CD14-positive monocyte (primary cell): Measurements from ENCODE around the gene MAP3K20. TPM values are rescaled to one million over a fixed set of nuclear protein-coding genes. Genes with fewer than 3 reads are reported as not detected.

Source experiments
- DNase-seq, 3 donors: peaks; one replicate each; pipeline ENCODE4 v3.0.0-alpha.2; 2011 to 2022
- H2AFZ ChIP-seq: 2 replicates; pipeline ENCODE4 v1.6.0; 2012; ENCODE audit warnings: mild to moderate bottlenecking, low read depth, low read length, inconsistent platforms; ENCODE audit not compliant: insufficient read depth, poor library complexity, severe bottlenecking
- H3K27ac ChIP-seq, 2 donors: 1 replicate in 1 of 2; 2 replicates in 1 of 2; pipeline ENCODE4 v1.5.1; 2012 to 2013; ENCODE audit warnings: low read length in 2 of 2, control low read depth in 1 of 2, inconsistent platforms in 1 of 2, low read depth in 1 of 2, mild to moderate bottlenecking in 1 of 2
- H3K27me3 ChIP-seq, 2 donors: one replicate each; pipeline versions ENCODE4 v1.6.0 to v1.6.1; 2011 to 2013; ENCODE audit warnings: low read length in 2 of 2; ENCODE audit not compliant: control insufficient read depth in 2 of 2, insufficient read depth in 2 of 2
- H3K36me3 ChIP-seq, 2 donors: replicated peaks in 1 of 2; 1 replicate in 1 of 2; 2 replicates in 1 of 2; pipeline versions ENCODE4 v1.5.1 to v1.6.1; 2012 to 2013; ENCODE audit warnings: low read length in 2 of 2, control low read depth in 1 of 2, inconsistent platforms in 1 of 2, mild to moderate bottlenecking in 1 of 2; ENCODE audit not compliant: insufficient read depth in 2 of 2, control insufficient read depth in 1 of 2
- H3K4me1 ChIP-seq, 2 donors: 1 replicate in 1 of 2; 2 replicates in 1 of 2; pipeline versions ENCODE4 v1.5.1 to v1.6.1; 2012 to 2013; ENCODE audit warnings: low read length in 2 of 2, control low read depth in 1 of 2, inconsistent platforms in 1 of 2, mild to moderate bottlenecking in 1 of 2, moderate library complexity in 1 of 2; ENCODE audit not compliant: insufficient read depth in 2 of 2, control insufficient read depth in 1 of 2
- H3K4me2 ChIP-seq: replicated peaks from 2 replicates; pipeline ENCODE3; 2012; ENCODE audit warnings: low read length, moderate library complexity, mild to moderate bottlenecking; ENCODE audit not compliant: poor library complexity, severe bottlenecking; ENCODE audit errors: extremely low read depth
- H3K4me3 ChIP-seq, 3 experiments: fragments of 200-600 bp in 1 of 3; sonication (generic) in 1 of 3; replicated peaks in 1 of 3; 1 replicate in 2 of 3; 2 replicates in 1 of 3; pipeline ENCODE4 v1.5.1; 2011 to 2013; ENCODE audit warnings: low read length in 3 of 3, mild to moderate bottlenecking in 3 of 3, control low read depth in 2 of 3, low read depth in 2 of 3, inconsistent platforms in 1 of 3, moderate library complexity in 1 of 3
- H3K79me2 ChIP-seq: 2 replicates; pipeline ENCODE4 v1.6.0; 2012; ENCODE audit warnings: mild to moderate bottlenecking, control low read depth, inconsistent platforms, low read length, moderate library complexity; ENCODE audit not compliant: insufficient read depth
- H3K9ac ChIP-seq: 2 replicates; pipeline ENCODE4 v1.6.0; 2017; ENCODE audit warnings: low read length, mild to moderate bottlenecking; ENCODE audit not compliant: insufficient read depth, poor library complexity, severe bottlenecking
- H3K9me3 ChIP-seq, 2 donors: replicated peaks in 1 of 2; 1 replicate in 1 of 2; 2 replicates in 1 of 2; pipeline versions ENCODE4 v1.5.1 to v1.6.1; 2012 to 2013; ENCODE audit warnings: low read length in 2 of 2, control low read depth in 1 of 2; ENCODE audit not compliant: control insufficient read depth in 1 of 2, insufficient read depth in 1 of 2
- H4K20me1 ChIP-seq: 2 replicates; pipeline ENCODE4 v1.6.0; 2012; ENCODE audit warnings: mild to moderate bottlenecking, low read length, control low read depth, moderate library complexity; ENCODE audit not compliant: insufficient read depth
- H3K27ac Mint-ChIP-seq, 7 donors: one replicate each; pipeline ENCODE4 v1.8.0; 2020; ENCODE audit warnings: mild to moderate bottlenecking in 7 of 7, mixed read lengths in 7 of 7, moderate library complexity in 6 of 7, inconsistent platforms in 2 of 7
- H3K27me3 Mint-ChIP-seq, 3 donors: one replicate each; pipeline ENCODE4 v1.8.0; 2021 to 2022; ENCODE audit warnings: low read depth in 3 of 3, mild to moderate bottlenecking in 3 of 3, mixed read lengths in 3 of 3, moderate library complexity in 3 of 3, inconsistent platforms in 1 of 3
- H3K36me3 Mint-ChIP-seq, 2 donors: one replicate each; pipeline ENCODE4 v1.8.0; 2020; ENCODE audit warnings: mixed read lengths in 2 of 2, inconsistent platforms in 1 of 2, mild to moderate bottlenecking in 1 of 2
- H3K4me1 Mint-ChIP-seq: one replicate; pipeline ENCODE4 v1.8.0; 2020; ENCODE audit warnings: mild to moderate bottlenecking, mixed read lengths
- H3K4me3 Mint-ChIP-seq, 2 donors: one replicate each; pipeline ENCODE4 v1.8.0; 2020; ENCODE audit warnings: mild to moderate bottlenecking in 2 of 2, mixed read lengths in 2 of 2, moderate library complexity in 1 of 2
- H3K9me3 Mint-ChIP-seq, 7 donors: one replicate each; pipeline ENCODE4 v1.8.0; 2020 to 2022; ENCODE audit warnings: mixed read lengths in 7 of 7, mild to moderate bottlenecking in 6 of 7, moderate library complexity in 6 of 7, inconsistent platforms in 2 of 7
- CTCF ChIP-seq: fragments of 200-600 bp; IDR thresholded peaks from one replicate; pipeline ENCODE4 v1.8.0; 2022; ENCODE audit warnings: antibody characterized with exemption, mild to moderate bottlenecking
- WGBS: methylation state at CpG from one replicate; pipeline ENCODE4 v1.1.5; 2013; ENCODE audit warnings: missing lambda C conversion rate; ENCODE audit not compliant: insufficient coverage; 5-methylcytosine and 5-hydroxymethylcytosine counted together
- intact Hi-C, 2 donors: fragments of 100-400 bp; cut with micrococcal nuclease; formaldehyde crosslinking; loops; one replicate each; pipeline versions ENCODE4 v1.15.0 to v1.15.1; 2023
- polyA plus RNA-seq, 3 donors: library from polyadenylated mRNA; depleted of rRNA in 1 of 3; unstranded in 2 of 3; stranded (reverse) in 1 of 3; fragments of 300-500 nt in 2 of 3; fragments of >200 nt in 1 of 3; fragmentation: Illumina TruSeq in 2 of 3; gene quantifications; 1 replicate in 2 of 3; 2 replicates in 1 of 3; pipeline ENCODE4 v1.2.3, GENCODE V29; 2012 to 2021

MAP3K20 gene
- polyA plus RNA-seq, 3 donors = 14.3 to 30.7 (median 21.6) TPM

- H3K4me3 ChIP-seq = no peak overlapping the region
- no peak overlapping the region for H3K9ac ChIP-seq
- Mint-ChIP-seq H3K4me1 (peaks cover 3% of the 10 kb centered on the region), H3K4me3 (no peak overlapping the region), H3K36me3 (peaks cover 37 to 39% of the 10 kb centered on the region in 2 donors), H3K9me3 (no peaks in the 10 kb centered on the region), H3K27ac (peak overlapping the region in 2 of 7 donors; percentile 2 to 3), H3K27me3 (no peaks in the 10 kb centered on the region)
- WGBS = 84% methylated on average over 8 of the region's 11 CpGs
- no peak for TF ChIP-seq CTCF
- H3K9me3 ChIP-seq = no peaks in the 10 kb centered on the region
- no peaks in the 10 kb centered on the region for H3K27me3 ChIP-seq
- peaks cover 57% of the 10 kb centered on the region for H4K20me1 ChIP-seq
- peaks cover 47% of the 10 kb centered on the region for H3K79me2 ChIP-seq
- H3K36me3 ChIP-seq = peaks cover 18 to 53% of the 10 kb centered on the region in 2 donors
- intact Hi-C loops = no loop called here
- no peak overlapping the region for H2AFZ ChIP-seq
- no peak overlapping the region for H3K27ac ChIP-seq
- H3K4me1 ChIP-seq = no peaks in the 10 kb centered on the region
- DNase-seq = no peak
- H3K4me2 ChIP-seq = no peak overlapping the region
Measured at GRCh38 chr2:173090276-173090877, 14.7 kb downstream of the MAP3K20 start.

- Histone ChIP-seq H3K27me3 (no peaks in the 10 kb centered on the region), H4K20me1 (peaks cover 53% of the 10 kb centered on the region), H3K4me1 (no peaks in the 10 kb centered on the region), H3K27ac (no peak overlapping the region), H3K4me2 (no peak overlapping the region), H3K36me3 (peaks cover 18 to 61% of the 10 kb centered on the region in 2 donors), H3K9ac (no peak overlapping the region), H3K79me2 (peaks cover 40% of the 10 kb centered on the region), H3K4me3 (no peak overlapping the region), H2AFZ (no peak overlapping the region), H3K9me3 (no peaks in the 10 kb centered on the region)
- no peak overlapping the region for H3K4me3 Mint-ChIP-seq
- DNase-seq = no peak
- no peaks in the 10 kb centered on the region for H3K9me3 Mint-ChIP-seq
- no peak for TF ChIP-seq CTCF
- WGBS = 84% methylated on average over 8 of the region's 10 CpGs
- H3K36me3 Mint-ChIP-seq = peaks cover 37 to 44% of the 10 kb centered on the region in 2 donors
- H3K27me3 Mint-ChIP-seq = no peaks in the 10 kb centered on the region
- intact Hi-C loops = no loop called here
- H3K4me1 Mint-ChIP-seq = peaks cover 3% of the 10 kb centered on the region
- no peak overlapping the region for H3K27ac Mint-ChIP-seq
Measured at GRCh38 chr2:173090973-173091660, 15.5 kb downstream of the MAP3K20 start.
